Suppressor macrophage treated with lipopolysaccharide for 1 hour (primary cell): Measurements from ENCODE around the gene NEK10.
"Not testable (repeated sequence)": the region's sequence is repeated elsewhere in the genome, so short reads cannot be mapped to it uniquely, and the experiment has no call there.

Experiments
- DNase-seq, 3 donors: peaks; one replicate each; pipeline ENCODE4 v3.0.0-alpha.2; 2020 to 2022

NEK10 gene

GRCh38 chr3:27311400-27311799, 57.8 kb downstream of the NEK10 start:
- DNase-seq = peak in 1 of 3 donors; percentile 13

GRCh38 chr3:27310688-27311087, 58.5 kb downstream of the NEK10 start:
- peak; percentile 30 to 54 (median 39) for DNase-seq

GRCh38 chr3:27307566-27307965, 61.6 kb downstream of the NEK10 start:
- DNase-seq = no peak

- DNase-seq = no peak
Observed at GRCh38 chr3:27302891-27303290, 66.3 kb downstream of the NEK10 start.

- DNase-seq = not testable (repeated sequence)
Observed at GRCh38 chr3:27298981-27299380, 70.2 kb downstream of the NEK10 start.

GRCh38 chr3:27293939-27294338, 75.2 kb downstream of the NEK10 start:
- no peak for DNase-seq

- peak in 1 of 3 donors; percentile 8 for DNase-seq
Observed at GRCh38 chr3:27290760-27291159, 78.4 kb downstream of the NEK10 start.

- DNase-seq = no peak
Observed at GRCh38 chr3:27289769-27290413, 79.3 kb downstream of the NEK10 start.

- DNase-seq = no peak
Observed at GRCh38 chr3:27287052-27287451, 82.1 kb downstream of the NEK10 start.

- DNase-seq = not testable (repeated sequence)
Observed at GRCh38 chr3:27286467-27286866, 82.7 kb downstream of the NEK10 start.

GRCh38 chr3:27285668-27286067, 83.5 kb downstream of the NEK10 start:
- no peak for DNase-seq

- no peak for DNase-seq
Observed at GRCh38 chr3:27281671-27282150, 87.5 kb downstream of the NEK10 start.

- no peak for DNase-seq
Observed at GRCh38 chr3:27279123-27279522, 90.1 kb downstream of the NEK10 start.

GRCh38 chr3:27278383-27279055, 90.7 kb downstream of the NEK10 start:
- no peak for DNase-seq

GRCh38 chr3:27275441-27275990, 93.7 kb downstream of the NEK10 start:
- DNase-seq = no peak

- DNase-seq = no peak
Observed at GRCh38 chr3:27271890-27272289, 97.3 kb downstream of the NEK10 start.

- no peak for DNase-seq
Observed at GRCh38 chr3:27254896-27255295, 114.3 kb downstream of the NEK10 start.

GRCh38 chr3:27253831-27254230, 115.4 kb downstream of the NEK10 start:
- peak in 2 of 3 donors; percentile 7 to 13 for DNase-seq

- no peak for DNase-seq
Observed at GRCh38 chr3:27253391-27253790, 115.8 kb downstream of the NEK10 start.

GRCh38 chr3:27252646-27253045, 116.5 kb downstream of the NEK10 start:
- DNase-seq = no peak

- no peak for DNase-seq
Observed at GRCh38 chr3:27244374-27244773, 124.8 kb downstream of the NEK10 start.

- DNase-seq = no peak
Observed at GRCh38 chr3:27239951-27240350, 129.2 kb downstream of the NEK10 start.

GRCh38 chr3:27228805-27229204, 140.4 kb downstream of the NEK10 start:
- DNase-seq = no peak

GRCh38 chr3:27224197-27224596, 145.0 kb downstream of the NEK10 start:
- DNase-seq = no peak
